Progenitor cell of endocrine pancreas (in vitro differentiated cells): Measurements from ENCODE around the gene TXNDC2. TPM values are rescaled to one million over a fixed set of nuclear protein-coding genes. Genes with fewer than 3 reads are reported as not detected.

ENCODE experiments used
- DNase-seq: peaks from one replicate; pipeline ENCODE4 v3.0.0; 2021; ENCODE audit warnings: low spot score; ENCODE audit not compliant: unreplicated experiment
- H3K27ac Mint-ChIP-seq: 2 replicates; pipeline ENCODE4 v1.8.0; 2021; ENCODE audit warnings: mild to moderate bottlenecking, moderate library complexity, mixed read lengths
- H3K27me3 Mint-ChIP-seq: 2 replicates; pipeline ENCODE4 v1.8.0; 2021; ENCODE audit warnings: mixed read lengths
- H3K36me3 Mint-ChIP-seq: 2 replicates; pipeline ENCODE4 v1.8.0; 2022; ENCODE audit warnings: mixed read lengths; ENCODE audit not compliant: insufficient read depth
- H3K4me1 Mint-ChIP-seq: 2 replicates; pipeline ENCODE4 v1.8.0; 2021; ENCODE audit warnings: low read depth, mixed read lengths
- H3K4me3 Mint-ChIP-seq: 2 replicates; pipeline ENCODE4 v1.8.0; 2021; ENCODE audit warnings: low read depth, mild to moderate bottlenecking, moderate library complexity, mixed read lengths
- H3K9me3 Mint-ChIP-seq: 2 replicates; pipeline ENCODE4 v1.8.0; 2021; ENCODE audit warnings: low read depth, mixed read lengths
- CTCF ChIP-seq: fragments of 200-600 bp; sonication (generic); IDR thresholded peaks from one replicate; pipeline ENCODE4 v1.5.0; 2021; ENCODE audit warnings: antibody characterized with exemption, mild to moderate bottlenecking; ENCODE audit not compliant: unreplicated experiment
- total RNA-seq: library from RNA; stranded (reverse); gene quantifications from 2 replicates; pipeline ENCODE4 v1.2.1, GENCODE V29; 2021

The TXNDC2 gene
- total RNA-seq, 1 donor from 2014 or later: not detected

- peaks cover 20% of the 10 kb centered on the region for H3K4me1 Mint-ChIP-seq
Observed at GRCh38 chr18:9919564-9920232, 33.9 kb downstream of the TXNDC2 start.

GRCh38 chr18:9922592-9923311, 37.0 kb downstream of the TXNDC2 start:
- TF ChIP-seq CTCF: no peak
- peaks cover 28% of the 10 kb centered on the region for H3K4me1 Mint-ChIP-seq
- DNase-seq: no peak
- no peaks in the 10 kb centered on the region for H3K27me3 Mint-ChIP-seq
- H3K27ac Mint-ChIP-seq: no peak overlapping the region
- no peaks in the 10 kb centered on the region for H3K9me3 Mint-ChIP-seq
- no peak overlapping the region for H3K4me3 Mint-ChIP-seq
- H3K36me3 Mint-ChIP-seq: no peaks in the 10 kb centered on the region

More at GRCh38 chr18:9919564-9920232, 33.9 kb downstream of the TXNDC2 start:
- Mint-ChIP-seq H3K27me3 (no peaks in the 10 kb centered on the region), H3K9me3 (no peaks in the 10 kb centered on the region), H3K36me3 (no peaks in the 10 kb centered on the region), H3K4me3 (no peak overlapping the region), H3K27ac (no peak overlapping the region)
- no peak for TF ChIP-seq CTCF
- DNase-seq: no peak

- Mint-ChIP-seq H3K4me1 (peaks cover 31% of the 10 kb centered on the region), H3K27ac (peak overlapping the region; percentile 58), H3K4me3 (no peak overlapping the region), H3K36me3 (no peaks in the 10 kb centered on the region), H3K27me3 (no peaks in the 10 kb centered on the region), H3K9me3 (no peaks in the 10 kb centered on the region)
- no peak for TF ChIP-seq CTCF
- DNase-seq: no peak
Observed at GRCh38 chr18:9924371-9924943, 38.7 kb downstream of the TXNDC2 start.

GRCh38 chr18:9925369-9925768, 39.6 kb downstream of the TXNDC2 start:
- no peak for DNase-seq
- H3K4me3 Mint-ChIP-seq: no peak overlapping the region
- no peaks in the 10 kb centered on the region for H3K36me3 Mint-ChIP-seq
- peaks cover 31% of the 10 kb centered on the region for H3K4me1 Mint-ChIP-seq
- no peaks in the 10 kb centered on the region for H3K9me3 Mint-ChIP-seq
- H3K27ac Mint-ChIP-seq: no peak overlapping the region
- no peaks in the 10 kb centered on the region for H3K27me3 Mint-ChIP-seq
- no peak for TF ChIP-seq CTCF

- no peak for TF ChIP-seq CTCF
- Mint-ChIP-seq H3K27me3 (no peaks in the 10 kb centered on the region), H3K36me3 (no peaks in the 10 kb centered on the region), H3K9me3 (no peaks in the 10 kb centered on the region), H3K4me3 (no peak overlapping the region), H3K4me1 (peaks cover 31% of the 10 kb centered on the region), H3K27ac (no peak overlapping the region)
- no peak for DNase-seq
Observed at GRCh38 chr18:9925795-9926194, 40.0 kb downstream of the TXNDC2 start.
